GM21515 (cell line): Measurements from ENCODE around the gene TMEM9.

Experiments used
- ATAC-seq: cut with Tn5 transposase; IDR thresholded peaks from one replicate; pipeline ENCODE4 v1.9.1; 2021; ENCODE audit not compliant: unreplicated experiment

Gene TMEM9

DNA sequence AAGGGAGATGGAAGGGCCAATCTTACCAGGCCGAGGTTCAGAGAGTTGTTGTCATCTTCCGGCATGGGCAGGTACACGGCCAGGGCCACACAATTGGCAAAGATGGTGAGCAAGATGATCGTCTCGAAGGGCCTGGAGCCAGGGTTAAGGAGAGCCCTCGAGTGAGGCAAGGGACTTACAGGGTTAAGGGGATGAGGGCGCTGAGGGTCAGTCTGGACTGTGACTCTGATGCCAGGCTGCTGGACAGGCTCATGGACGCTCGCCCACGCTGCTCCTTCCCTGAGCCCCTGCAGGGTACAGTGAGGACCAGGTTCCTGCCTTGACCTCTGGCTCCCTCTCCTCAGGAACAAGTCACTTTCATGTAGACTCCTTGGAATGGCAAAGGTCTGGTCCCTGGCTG lies 44.1 kb downstream of the TMEM9 start:
- ATAC-seq = no peak

DNA sequence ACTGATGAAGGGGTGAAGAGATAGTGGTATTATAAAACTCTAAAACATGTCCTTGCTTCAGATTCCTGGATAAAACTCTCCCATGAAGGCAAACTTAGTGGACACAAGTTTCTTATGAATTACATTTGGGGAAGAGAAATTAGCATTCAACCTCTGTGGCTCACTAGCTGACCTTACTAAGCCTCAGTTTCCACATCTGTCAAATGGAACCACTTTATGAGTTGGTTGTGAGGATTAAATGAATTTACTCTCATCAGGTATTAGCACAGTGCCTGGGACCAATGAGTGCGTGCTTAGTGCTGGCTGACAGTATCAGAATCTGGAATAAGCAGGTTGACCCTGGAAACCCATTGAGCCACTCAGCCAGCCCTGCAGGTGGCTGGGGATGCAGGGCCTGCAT lies 44.6 kb downstream of the TMEM9 start:
- no peak for ATAC-seq

DNA sequence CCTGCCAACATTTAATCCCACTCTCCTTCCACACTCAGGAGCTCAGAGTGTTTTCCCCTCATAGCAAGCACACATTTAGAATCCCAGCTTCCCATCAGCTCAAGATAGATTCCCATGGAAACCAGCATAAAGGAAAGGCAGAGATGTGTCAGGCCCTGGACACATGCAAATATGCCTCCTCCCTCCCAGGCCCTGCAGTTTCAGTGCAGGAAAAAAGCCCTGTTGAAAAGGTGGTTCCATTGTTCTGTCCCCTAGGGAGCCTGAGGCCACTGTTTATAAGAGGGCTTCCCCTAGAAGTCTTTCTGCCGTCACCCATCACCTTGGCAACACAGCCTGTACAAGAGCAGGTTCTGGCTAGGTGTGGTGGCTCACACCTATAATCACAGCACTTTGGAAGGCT lies 45.7 kb downstream of the TMEM9 start:
- no peak for ATAC-seq

DNA sequence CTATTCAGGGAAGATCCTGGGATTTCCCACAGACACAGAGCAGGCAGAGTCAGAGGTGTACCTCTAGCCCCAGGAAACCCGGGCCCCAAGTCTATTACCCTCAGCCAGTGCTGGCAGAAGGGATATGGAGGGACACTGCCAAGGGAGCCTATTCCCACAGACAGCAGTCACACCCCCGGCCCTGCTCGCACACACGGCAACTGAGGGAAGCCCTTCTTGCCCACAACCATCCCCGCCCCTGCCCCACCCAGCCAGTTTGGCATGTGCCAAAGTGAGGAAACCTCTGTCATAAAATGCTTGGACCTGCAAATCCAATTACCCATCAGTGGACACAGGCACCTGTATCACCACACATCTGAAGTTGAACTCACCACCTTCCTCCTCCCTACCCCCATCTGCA lies 48.6 kb downstream of the TMEM9 start:
- no peak for ATAC-seq

DNA sequence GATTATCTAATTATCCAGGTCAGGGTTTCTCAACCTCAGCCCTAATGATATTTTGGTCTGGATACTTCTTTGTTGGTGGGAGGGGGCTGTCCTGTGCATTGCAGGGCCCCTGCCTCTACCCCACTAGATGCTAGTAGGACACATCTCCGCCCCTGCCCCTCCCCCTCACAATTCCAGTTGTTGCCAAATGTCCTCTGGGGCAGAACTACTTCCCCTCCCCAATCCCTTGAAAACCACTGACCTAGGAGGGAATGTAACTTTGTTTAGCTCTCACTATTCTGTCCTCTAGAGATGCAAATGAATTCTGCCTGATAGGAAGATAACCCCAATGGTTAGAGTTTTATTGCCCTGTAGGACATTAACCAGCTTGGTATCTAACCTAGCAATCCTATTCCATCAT lies 50.1 kb downstream of the TMEM9 start:
- ATAC-seq = no peak

DNA sequence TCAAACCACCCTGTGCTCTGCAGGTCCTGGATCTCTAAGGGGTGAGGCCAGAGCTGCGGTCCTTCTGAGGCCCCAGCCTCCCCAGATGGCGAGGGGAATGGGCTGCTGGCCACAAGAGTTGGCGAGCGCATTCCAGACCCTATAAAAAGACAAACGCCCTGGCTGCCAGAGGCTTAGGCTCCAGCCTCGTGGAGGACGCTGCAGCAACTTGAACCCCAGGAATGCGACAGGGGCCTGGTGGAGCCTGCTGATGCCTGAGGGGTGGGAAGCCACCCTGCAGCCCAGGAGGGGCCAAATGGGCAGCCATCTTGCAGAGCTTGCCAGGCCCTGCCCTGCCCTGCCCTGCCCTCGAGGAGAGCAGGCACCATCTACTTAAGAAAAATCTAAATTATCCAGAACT lies 50.6 kb downstream of the TMEM9 start:
- ATAC-seq = no peak

DNA sequence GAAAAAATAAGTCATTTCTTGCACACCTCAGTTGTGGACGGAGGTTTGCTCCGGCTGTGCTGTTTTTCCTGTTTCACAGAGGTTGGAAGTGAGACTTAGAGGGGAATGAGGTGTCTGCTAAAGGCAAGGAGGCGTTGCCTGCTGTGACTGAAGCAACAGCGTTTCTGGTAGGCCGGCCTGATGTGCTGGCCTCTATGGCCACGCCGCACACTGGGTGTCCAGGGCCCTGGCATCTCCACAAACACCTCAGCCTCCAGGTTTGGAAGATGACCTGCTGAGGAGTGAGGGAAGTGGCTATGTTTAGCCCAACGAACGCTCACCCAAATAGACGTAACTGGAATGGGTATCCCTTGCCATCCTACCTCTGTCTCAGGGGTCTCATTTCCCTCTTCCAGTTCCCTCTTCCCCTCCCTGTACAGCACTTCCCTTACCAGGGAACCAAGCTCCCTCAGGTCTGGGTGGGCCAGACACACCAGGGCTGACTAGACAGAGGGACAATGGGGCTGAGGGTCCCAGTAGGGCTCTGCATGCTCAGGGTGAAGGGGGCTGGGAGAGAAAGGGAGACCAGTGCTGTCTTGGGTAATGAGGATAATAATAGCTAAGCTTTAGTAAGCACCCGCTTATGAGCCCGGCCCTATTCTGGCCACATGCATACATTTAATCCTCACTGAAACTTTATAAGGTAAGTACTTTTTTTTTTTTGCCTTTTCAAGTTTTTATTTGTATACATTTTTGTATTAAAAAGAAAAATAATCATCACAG lies 53.9 kb downstream of the TMEM9 start:
- ATAC-seq = no peak

DNA sequence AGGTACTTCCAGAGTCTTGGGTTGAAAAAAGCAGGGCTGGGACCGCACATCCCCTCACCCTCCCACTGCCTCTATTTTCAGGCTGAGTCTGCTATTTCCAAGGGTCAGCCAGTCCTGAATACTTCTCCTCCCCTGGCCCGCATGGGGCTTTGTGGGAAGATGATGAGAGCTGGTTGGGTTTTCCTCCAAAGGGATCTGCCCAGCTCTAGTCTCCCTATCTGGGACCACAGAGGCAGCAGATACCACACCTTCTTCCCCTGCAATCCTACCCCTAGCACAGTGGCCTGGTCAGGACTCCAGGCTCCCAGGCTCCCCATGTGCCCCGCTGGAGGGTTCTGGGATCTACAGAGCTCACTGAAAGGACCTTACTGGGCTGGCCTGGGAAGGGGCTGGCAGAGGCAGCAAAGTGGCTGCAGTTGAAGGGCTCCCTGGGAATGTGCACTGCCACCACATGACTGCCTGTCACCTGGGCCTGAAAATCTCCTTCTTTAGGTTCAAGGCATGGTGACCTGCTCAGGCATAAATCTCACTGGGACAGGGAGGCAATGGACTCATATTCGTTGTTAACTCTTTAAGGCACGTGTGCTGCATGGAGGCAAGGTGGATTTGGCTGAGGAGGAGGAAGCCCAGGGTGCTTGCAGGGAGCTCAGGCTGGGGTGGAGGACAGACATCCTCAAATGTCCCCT lies 55.1 kb downstream of the TMEM9 start:
- no peak for ATAC-seq

DNA sequence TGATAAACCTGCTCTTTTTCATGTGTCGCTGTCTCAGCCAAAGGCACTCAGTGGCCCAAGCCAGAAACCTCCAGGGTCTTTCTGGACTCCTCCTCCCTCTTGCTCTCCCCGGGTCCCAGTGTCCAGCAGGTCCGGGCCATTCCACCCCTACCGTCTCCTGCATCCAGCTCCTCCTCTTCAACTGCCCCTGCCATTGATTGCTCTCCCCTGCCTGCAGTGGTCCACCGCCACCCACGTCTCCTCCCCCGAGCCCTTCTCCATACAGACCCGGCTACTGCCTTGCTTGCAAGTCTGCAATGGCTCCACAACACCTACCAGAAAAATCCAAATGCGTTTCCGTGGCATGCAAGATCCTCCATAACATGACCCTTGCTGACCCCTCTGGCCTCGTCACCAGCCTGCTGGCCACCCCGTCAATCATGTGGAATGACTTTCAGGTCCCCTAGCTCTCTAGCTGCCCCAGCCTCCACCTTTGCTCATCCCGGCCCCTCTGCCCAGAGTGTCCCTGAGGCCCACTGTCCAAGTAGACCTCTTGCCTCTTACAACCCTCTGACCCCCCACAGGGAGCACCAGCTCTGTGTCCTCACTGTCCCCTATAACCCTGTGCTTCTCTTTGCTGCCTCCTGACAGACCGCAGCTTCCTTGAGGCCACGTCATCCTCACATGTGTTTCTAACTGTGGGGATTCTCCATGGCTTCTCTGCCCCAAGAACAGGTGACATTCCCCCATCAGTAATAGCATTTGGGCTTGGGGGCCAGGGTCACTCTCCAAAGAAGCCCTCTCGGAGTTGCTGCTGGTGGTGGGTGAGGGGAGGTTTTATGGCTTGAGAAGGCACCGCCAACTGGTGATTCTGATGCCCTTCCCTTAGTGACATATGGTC lies 57.1 kb downstream of the TMEM9 start:
- no peak for ATAC-seq

DNA sequence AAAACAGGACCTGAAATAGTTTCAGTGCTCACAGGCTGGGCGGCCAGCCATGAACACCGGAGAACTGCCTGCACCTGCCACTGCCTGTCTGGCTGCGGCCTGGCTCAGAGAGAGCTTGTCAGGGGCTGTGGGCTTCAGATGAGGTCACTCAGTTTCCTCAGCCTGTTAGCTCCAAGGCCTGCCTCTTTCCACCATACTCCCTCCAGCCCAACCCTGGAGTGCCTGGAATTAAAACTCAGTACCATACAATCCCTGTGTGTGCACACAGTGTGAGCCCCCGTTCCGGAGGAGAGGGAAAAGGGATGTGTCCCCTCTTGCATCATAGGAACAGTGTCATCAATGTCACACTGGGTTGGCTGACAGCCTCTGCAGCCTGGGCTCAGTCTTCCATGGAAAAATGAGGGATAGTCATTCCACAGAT lies 58.2 kb downstream of the TMEM9 start:
- ATAC-seq = peak; percentile 62

DNA sequence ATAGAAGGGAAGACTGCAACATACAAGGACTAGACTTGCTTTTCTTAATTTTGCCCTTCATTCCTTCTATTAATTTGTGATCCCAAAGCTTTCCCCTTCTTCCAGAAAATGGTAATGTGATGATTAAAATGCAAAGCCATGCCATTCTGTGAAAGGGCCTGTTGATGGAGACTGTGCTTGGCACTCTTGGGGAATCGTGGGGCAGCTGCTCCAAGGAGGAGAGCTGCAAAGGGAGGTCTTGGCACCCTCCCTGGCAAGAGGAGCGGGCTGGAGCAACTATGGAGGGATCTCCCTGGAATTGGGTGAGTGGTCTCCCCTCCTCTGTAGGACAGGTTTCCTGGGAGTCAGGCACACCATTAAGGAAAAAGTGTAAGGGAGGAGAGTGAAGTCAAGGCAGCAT lies 58.7 kb downstream of the TMEM9 start:
- no peak for ATAC-seq

DNA sequence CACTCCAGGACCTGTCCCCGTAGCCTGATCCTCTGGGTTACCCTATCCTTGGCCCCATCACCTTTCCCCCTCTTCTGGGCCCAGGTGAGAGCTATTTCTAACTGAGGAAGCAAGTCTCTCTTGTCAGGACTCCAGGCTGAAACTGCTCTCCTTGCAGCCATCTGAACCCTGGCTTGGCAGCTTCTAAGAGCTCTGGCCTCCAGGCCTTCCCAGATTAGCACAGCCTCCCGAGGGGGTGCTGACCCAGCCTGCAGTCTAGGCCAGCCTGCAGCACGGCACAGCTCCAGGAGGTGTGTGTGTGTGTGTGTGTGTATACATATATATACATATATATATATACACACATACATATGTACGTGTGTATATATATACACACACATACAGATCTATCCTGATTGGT lies 59.4 kb downstream of the TMEM9 start:
- ATAC-seq = no peak

DNA sequence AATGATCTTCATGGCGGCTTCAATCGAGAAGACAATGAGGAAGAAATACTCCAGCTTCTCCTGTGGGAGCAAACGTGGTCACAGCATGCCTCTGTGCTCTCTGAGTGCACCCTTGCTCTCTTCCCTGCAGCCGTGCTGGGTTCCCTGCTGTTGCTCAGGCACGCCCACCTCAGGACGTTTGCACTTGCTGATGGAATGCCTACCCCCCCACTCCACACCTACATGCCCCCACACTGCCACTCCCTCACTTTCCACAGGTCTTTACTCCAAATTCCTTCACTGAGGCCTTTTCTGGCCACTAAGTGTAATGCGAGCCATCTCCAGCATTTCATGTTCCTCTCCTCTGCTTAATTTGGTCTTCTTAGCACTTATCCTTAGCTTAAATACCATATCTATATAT lies 60.3 kb downstream of the TMEM9 start:
- no peak for ATAC-seq

DNA sequence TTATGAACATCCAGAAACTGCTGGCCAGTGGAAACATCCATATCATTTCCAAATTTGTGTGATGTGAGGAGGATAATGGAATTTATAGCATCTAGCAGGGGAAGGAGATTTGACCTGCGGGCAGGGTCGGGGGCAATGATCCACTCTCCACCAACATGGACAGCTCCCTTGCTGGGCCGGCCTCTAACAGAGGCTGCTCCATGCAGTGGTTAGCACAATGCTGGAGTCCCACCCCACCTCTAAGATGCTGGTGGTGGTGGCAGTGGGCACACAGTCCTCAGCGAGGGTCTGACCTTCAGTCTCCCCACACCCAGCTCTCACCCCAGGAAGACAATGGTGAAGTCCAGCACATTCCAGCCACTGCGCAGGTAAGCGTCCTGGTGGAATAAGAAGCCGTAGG lies 60.7 kb downstream of the TMEM9 start:
- no peak for ATAC-seq

DNA sequence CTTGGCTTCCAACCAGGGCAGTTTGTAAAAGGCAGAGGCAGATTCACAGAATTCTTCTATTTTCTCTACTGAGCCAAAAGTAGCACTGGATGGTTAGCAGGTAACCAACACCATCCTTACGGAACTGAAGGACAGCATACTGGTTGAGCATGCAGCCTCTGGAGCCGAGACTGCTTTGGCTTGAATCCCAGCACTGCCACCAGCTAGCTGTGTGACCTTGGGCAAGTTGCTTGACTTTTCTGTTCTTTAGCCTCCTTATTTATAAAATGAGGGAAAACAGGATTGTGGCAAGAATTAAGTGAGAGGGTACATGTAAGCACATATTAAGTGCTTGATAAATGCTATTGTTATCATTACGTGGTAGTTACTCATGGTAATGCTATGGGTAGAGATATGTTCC lies 61.5 kb downstream of the TMEM9 start:
- no peak for ATAC-seq

DNA sequence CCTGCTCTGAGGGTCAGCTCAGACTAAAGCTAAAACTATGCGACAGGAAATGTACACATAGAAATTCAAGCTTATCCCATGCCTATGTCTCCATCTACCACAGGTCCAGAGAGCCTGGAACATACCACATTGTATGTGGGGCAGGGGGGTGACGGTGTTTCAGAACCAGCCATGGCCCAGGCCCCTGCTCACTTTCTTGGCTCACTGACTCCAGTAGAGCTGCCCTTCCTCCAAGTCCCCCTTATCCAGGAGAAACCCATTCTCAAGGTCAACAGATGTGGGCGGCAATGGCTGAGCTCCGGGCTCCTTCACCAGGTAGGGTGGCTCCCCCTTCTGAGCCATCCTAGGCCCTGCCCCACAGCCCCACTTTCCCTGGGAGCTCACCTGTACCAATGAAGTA lies 63.0 kb downstream of the TMEM9 start:
- ATAC-seq = no peak

DNA sequence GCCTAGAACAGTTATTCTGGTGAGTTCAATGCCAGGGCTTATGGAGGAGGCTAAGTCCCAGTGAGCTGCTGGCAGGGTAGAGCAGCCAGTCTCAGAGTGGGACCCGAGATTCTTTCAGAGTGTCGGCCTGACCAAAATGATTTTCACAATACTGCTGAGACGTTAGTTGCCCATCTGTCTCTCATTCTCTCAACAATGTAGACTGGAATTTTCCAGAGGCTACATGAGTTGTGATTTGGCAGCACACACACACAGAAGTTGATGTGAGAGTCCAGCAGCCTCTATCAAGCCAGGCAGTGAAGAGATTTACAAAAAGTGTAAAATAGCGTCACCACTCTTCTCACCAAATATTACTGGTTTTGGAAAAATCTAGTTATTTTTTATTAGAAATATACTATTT lies 63.7 kb downstream of the TMEM9 start:
- ATAC-seq = no peak

DNA sequence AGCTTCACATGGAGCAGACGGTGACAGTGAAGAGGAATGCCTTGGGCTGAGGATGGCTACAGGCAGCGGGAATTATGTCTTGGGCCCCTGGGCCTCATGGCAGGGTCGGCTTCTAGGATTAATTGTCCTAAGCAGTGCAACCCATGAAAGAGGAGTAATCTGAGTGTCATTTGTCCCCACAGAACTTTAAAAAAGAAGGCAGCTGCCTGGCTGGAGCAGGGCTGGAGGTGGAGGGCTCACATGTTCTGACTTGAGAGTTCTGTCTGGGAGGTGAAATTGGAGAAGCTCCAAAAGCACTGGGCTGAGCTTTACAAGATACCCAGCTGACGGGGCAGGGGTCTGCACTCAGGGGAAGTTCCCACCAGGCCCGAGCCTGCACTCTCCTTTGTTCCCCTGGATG lies 64.7 kb downstream of the TMEM9 start:
- ATAC-seq = no peak

DNA sequence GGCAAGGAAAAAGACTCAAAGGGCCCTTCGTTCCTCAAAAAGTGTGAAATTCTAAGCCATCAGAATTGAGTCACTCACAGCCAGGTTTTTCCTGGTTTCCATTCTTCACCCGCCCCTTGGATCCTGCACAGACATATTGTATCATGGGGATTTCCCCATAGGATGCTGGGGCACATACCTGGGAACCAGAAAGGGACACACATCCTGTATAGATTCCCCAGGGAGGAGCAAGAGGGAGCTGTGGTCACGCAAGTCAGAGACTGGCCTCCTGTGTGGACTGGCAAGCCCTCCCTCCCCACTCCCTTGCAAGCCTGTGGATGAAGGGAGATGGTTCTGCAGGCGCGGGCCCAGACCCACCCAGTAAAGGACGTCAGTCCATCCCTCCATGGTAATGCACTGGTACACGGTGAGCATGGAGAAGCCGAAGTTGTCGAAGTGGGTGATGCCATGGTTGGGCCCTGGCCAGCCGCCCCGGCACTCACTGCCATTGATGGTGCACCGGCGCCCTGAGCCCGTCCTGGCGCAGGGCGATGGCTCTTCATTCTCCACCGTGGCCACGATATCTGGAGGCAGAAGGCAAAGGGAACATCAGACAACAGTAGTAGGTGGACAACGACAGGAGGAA lies 65.3 kb downstream of the TMEM9 start:
- ATAC-seq = no peak

DNA sequence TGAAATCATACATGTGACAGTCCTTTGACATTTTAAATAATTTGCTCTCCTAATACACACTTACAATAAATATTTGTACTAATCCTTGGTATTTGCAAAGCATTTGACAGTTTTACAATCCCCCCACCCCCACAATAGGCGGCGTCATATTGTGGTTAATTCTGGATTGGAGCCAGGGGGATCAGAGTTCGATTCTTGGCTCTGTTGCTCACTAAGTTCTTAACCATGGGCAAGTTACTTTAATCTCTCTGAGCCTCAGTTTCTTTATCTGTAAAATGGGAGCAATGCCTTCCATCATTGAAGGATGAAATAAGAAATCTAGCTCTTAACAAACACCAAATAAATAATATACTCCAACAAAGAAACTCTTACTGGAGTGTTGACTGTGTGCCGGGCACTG lies 65.9 kb downstream of the TMEM9 start:
- no peak for ATAC-seq
